OCI-LY1 (cell line): ENCODE measurements around the gene EVI5L.

Experiments used
- H2AFZ ChIP-seq: fragments of 200-600 bp; sonication (generic), shearing (Covaris generic); 2 replicates; pipeline ENCODE4 v1.6.0; 2014; ENCODE audit warnings: antibody characterized with exemption, mild to moderate bottlenecking, low read length
- H3F3A ChIP-seq: fragments of 200-600 bp; sonication (generic), shearing (Covaris generic); 2 replicates; pipeline ENCODE4 v1.6.0; 2014; ENCODE audit warnings: mild to moderate bottlenecking, antibody characterized with exemption, low read length, moderate library complexity; ENCODE audit not compliant: insufficient read depth
- H3K27ac ChIP-seq: fragments of 200-600 bp; sonication (generic); 2 replicates; pipeline ENCODE4 v1.5.1; 2014; ENCODE audit warnings: low read length, mixed run types, mild to moderate bottlenecking, low read depth; ENCODE audit not compliant: poor library complexity, severe bottlenecking
- H3K27me3 ChIP-seq: fragments of 200-600 bp; sonication (generic); 2 replicates; pipeline ENCODE4 v1.6.0; 2014; ENCODE audit warnings: antibody characterized with exemption, mild to moderate bottlenecking, low read length, moderate library complexity; ENCODE audit not compliant: insufficient read depth
- H3K36me3 ChIP-seq: fragments of 200-600 bp; sonication (generic); 2 replicates; pipeline ENCODE4 v1.6.1; 2014; ENCODE audit warnings: mild to moderate bottlenecking, antibody characterized with exemption, low read length, moderate library complexity, mixed read lengths; ENCODE audit not compliant: insufficient read depth
- H3K4me1 ChIP-seq: fragments of 200-600 bp; sonication (generic); 2 replicates; pipeline ENCODE4 v1.5.1; 2014; ENCODE audit warnings: mild to moderate bottlenecking, low read length, moderate library complexity; ENCODE audit not compliant: insufficient read depth, severe bottlenecking
- H3K4me2 ChIP-seq: fragments of 200-600 bp; sonication (generic), shearing (Covaris generic); 2 replicates; pipeline ENCODE4 v1.6.1; 2014; ENCODE audit warnings: low read length
- H3K4me3 ChIP-seq: fragments of 200-600 bp; sonication (generic); 2 replicates; pipeline ENCODE4 v1.5.1; 2014; ENCODE audit warnings: low read length, low read depth, mild to moderate bottlenecking, mixed read lengths; ENCODE audit not compliant: poor library complexity, severe bottlenecking
- H3K79me2 ChIP-seq: fragments of 200-600 bp; shearing (Covaris generic); 2 replicates; pipeline ENCODE4 v1.6.1; 2016; ENCODE audit warnings: mixed run types, low read length, mixed read lengths; ENCODE audit not compliant: insufficient read depth
- H3K9ac ChIP-seq: fragments of 200-600 bp; sonication (generic), shearing (Covaris generic); 2 replicates; pipeline ENCODE4 v1.6.1; 2014; ENCODE audit warnings: mild to moderate bottlenecking, low read length, mixed read lengths
- H3K9me2 ChIP-seq: fragments of 200-600 bp; sonication (generic), shearing (Covaris generic); 2 replicates; pipeline ENCODE4 v1.6.1; 2014; ENCODE audit warnings: low read depth, mild to moderate bottlenecking, low read length, mixed read lengths
- H3K9me3 ChIP-seq: fragments of 200-600 bp; shearing (Covaris generic); 2 replicates; pipeline ENCODE4 v1.6.1; 2014; ENCODE audit warnings: low read length, mixed read lengths
- H4K20me1 ChIP-seq: fragments of 200-600 bp; sonication (generic), shearing (Covaris generic); 2 replicates; pipeline ENCODE4 v1.6.0; 2016; ENCODE audit warnings: mild to moderate bottlenecking, low read length; ENCODE audit not compliant: insufficient read depth
- EZH2 ChIP-seq: fragments of 200-600 bp; sonication (generic), shearing (Covaris generic); IDR thresholded peaks from 2 replicates; pipeline ENCODE4 v1.8.0; 2017; ENCODE audit warnings: borderline replicate concordance, mixed run types, mild to moderate bottlenecking, antibody characterized with exemption, low read length, moderate library complexity, mixed read lengths
- TF ChIP-seq, protein P1 (sequence below): fragments of 200-600 bp; sonication (generic), shearing (Covaris generic); IDR thresholded peaks from 2 replicates; pipeline ENCODE4 v1.5.1; 2017; ENCODE audit warnings: mild to moderate bottlenecking, antibody characterized with exemption, low read length, moderate library complexity, mixed read lengths

The EVI5L gene

DNA sequence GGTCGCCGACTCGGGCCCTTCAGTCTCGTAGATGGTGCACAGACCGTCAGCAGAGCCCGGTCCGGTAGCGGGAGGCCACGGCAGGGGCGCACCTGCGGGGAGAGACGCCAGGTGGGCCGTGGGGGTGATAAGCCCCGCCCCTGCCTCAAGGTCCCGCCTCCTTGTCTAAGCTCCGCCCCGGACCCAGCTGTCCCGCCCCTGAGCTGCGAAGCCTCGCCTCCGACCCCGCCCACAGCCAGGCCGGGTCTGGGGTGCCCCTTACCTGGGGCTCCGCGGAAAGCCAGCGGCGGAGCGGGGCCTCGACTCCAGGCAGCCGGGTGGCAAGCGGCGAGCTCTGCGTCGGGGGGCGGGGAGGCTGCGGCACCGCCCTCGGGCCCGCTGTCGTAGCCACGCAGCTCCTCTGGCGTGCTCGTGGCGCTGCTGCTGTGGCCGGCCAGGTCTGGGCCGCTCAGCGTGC lies 39.5 kb downstream of the EVI5L start:
- Histone ChIP-seq H3K4me1 (peaks cover 18% of the 10 kb centered on the region), H3K4me2 (peak overlapping the region; percentile 73), H3K27ac (no peak overlapping the region), H3K27me3 (no peaks in the 10 kb centered on the region), H3K9me3 (no peaks in the 10 kb centered on the region), H3F3A (0 out of 2 replicates have a peak, but pooled peaks cover 3% of the 10 kb centered on the region), H3K79me2 (no peaks in the 10 kb centered on the region), H3K9me2 (no peaks in the 10 kb centered on the region), H3K36me3 (no peaks in the 10 kb centered on the region), H3K9ac (no peak overlapping the region; the same call in 1 of the 2 replicates), H2AFZ (no peak overlapping the region), H3K4me3 (peak overlapping the region; percentile 56), H4K20me1 (no peaks in the 10 kb centered on the region)
- TF ChIP-seq, protein P1, sequence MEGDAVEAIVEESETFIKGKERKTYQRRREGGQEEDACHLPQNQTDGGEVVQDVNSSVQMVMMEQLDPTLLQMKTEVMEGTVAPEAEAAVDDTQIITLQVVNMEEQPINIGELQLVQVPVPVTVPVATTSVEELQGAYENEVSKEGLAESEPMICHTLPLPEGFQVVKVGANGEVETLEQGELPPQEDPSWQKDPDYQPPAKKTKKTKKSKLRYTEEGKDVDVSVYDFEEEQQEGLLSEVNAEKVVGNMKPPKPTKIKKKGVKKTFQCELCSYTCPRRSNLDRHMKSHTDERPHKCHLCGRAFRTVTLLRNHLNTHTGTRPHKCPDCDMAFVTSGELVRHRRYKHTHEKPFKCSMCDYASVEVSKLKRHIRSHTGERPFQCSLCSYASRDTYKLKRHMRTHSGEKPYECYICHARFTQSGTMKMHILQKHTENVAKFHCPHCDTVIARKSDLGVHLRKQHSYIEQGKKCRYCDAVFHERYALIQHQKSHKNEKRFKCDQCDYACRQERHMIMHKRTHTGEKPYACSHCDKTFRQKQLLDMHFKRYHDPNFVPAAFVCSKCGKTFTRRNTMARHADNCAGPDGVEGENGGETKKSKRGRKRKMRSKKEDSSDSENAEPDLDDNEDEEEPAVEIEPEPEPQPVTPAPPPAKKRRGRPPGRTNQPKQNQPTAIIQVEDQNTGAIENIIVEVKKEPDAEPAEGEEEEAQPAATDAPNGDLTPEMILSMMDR = no peak
- no peak for TF ChIP-seq EZH2

DNA sequence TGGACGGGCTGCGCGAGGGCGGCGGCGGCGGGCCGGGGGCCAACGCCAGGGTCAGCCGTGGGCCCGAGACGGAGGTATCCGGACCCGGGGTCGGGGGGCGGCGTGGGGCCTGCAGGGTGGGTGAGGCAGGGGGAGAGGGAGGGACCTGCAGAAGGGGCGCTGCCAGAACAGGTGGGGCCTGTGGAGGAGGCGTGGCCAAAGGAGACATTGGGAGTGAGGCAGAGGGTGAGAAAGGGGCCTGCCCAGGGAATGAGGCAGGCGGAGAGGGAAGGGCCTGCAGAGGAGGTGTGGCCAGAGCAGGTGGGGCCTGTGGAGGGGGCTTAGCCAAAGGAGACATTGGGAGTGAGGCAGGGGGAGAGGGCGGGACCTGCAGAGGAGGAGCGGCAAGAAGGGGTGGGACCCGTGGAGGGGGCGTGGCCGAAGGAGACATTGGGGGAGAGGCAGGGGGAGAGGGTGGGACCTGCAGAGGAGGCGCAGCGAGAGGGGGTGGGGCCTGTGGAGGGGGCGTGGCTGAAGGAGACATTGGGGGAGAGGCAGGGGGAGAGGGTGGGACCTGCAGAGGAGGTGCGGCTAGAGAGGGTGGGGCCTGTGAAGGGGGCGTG lies 40.0 kb downstream of the EVI5L start:
- H3K9ac ChIP-seq = no peak overlapping the region; the same call in 1 of the 2 replicates
- H3F3A ChIP-seq = 0 out of 2 replicates have a peak, but pooled peaks cover 3% of the 10 kb centered on the region
- no peak for TF ChIP-seq EZH2
- TF ChIP-seq, protein P1 = no peak
- no peak overlapping the region for H2AFZ ChIP-seq
- H3K4me1 ChIP-seq = peaks cover 18% of the 10 kb centered on the region
- no peaks in the 10 kb centered on the region for H3K9me2 ChIP-seq
- H3K4me3 ChIP-seq = peak overlapping the region; percentile 56
- H4K20me1 ChIP-seq = no peaks in the 10 kb centered on the region
- no peaks in the 10 kb centered on the region for H3K79me2 ChIP-seq
- no peak overlapping the region for H3K27ac ChIP-seq
- H3K4me2 ChIP-seq = peak overlapping the region; percentile 73
- no peaks in the 10 kb centered on the region for H3K9me3 ChIP-seq
- no peaks in the 10 kb centered on the region for H3K36me3 ChIP-seq
- no peaks in the 10 kb centered on the region for H3K27me3 ChIP-seq

DNA sequence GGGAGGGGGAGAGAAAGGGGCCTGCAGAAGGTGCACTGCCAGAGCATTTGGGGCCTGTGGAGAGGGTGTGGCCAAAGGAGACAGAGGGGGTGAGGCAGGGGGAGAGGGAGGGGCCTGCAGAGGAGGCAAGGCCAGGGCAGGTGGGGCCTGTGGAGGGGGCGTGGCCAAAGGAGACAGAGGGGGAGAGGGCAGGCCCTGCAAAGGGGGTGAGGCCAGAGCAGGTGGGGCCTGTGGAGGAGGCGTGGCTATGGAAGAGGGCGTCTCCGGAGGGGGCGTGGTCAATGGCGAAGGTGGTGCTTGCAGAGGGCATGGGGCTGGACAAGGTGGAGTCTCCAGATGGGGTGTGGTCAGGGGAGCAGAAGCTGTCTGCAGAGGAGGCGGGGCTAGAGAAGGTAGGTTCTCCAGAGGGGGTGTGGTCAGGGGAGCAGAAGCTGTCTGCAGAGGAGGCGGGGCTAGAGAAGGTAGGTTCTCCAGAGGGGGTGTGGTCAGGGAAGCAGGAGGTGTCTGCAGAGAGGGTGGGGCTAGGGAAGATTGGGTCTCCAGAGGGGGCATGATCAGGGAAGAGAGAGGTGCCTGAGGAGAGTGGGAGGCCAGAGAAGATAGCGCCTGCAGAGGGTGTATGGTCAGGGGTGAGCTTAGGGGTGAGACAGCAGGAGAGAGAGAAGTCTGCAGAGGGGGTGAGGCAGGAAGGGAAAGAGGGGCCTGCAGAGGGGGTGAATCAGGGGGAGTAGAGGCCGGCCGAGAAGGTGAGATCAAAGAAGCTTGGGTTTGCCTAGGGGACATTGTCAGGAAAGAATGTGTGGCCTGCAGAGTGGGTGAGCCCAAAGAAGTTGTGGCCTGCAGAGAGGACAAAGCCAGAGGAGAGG lies 40.8 kb downstream of the EVI5L start:
- Histone ChIP-seq H3K9ac (no peak overlapping the region), H3K9me2 (no peaks in the 10 kb centered on the region), H2AFZ (no peak overlapping the region), H3K27me3 (no peaks in the 10 kb centered on the region), H4K20me1 (no peaks in the 10 kb centered on the region), H3K27ac (no peak overlapping the region), H3F3A (0 out of 2 replicates have a peak, but pooled peaks cover 3% of the 10 kb centered on the region), H3K4me3 (no peak overlapping the region), H3K4me2 (no peak overlapping the region), H3K9me3 (no peaks in the 10 kb centered on the region), H3K36me3 (no peaks in the 10 kb centered on the region), H3K79me2 (no peaks in the 10 kb centered on the region), H3K4me1 (peaks cover 14% of the 10 kb centered on the region)
- TF ChIP-seq, protein P1 = no peak
- no peak for TF ChIP-seq EZH2
